AG04449 (cell line): ENCODE data around the gene MIF4GD.

ENCODE experiments used
- CTCF ChIA-PET: fragments of 350-600 bp; formaldehyde crosslinking; extraction: SDS; loops from one replicate; lab custom pipeline; 2021; ENCODE audit warnings: antibody characterized with exemption; lab: Yijun Ruan, JAX
- POLR2A ChIA-PET: fragments of 400-600, 350-600 bp; formaldehyde crosslinking; extraction: SDS; loops from one replicate; lab custom pipeline; 2020; ENCODE audit warnings: antibody characterized with exemption, inconsistent platforms; lab: Yijun Ruan, JAX
- DNase-seq: peaks from one replicate; pipeline ENCODE4 v3.0.0-alpha.2; 2010; ENCODE audit warnings: low read depth, low spot score
- H3K4me3 ChIP-seq: 2 replicates; pipeline ENCODE4 v1.5.1; 2011; ENCODE audit warnings: low read depth, mild to moderate bottlenecking, control low read depth, low read length
- TF ChIP-seq, protein P1 (sequence below): IDR thresholded peaks from one replicate; pipeline ENCODE4 v1.5.1; 2011; ENCODE audit warnings: mild to moderate bottlenecking, moderate library complexity, low read length, control low read depth, inconsistent platforms; ENCODE audit not compliant: insufficient read depth; ENCODE audit errors: missing control alignments

The MIF4GD gene

DNA sequence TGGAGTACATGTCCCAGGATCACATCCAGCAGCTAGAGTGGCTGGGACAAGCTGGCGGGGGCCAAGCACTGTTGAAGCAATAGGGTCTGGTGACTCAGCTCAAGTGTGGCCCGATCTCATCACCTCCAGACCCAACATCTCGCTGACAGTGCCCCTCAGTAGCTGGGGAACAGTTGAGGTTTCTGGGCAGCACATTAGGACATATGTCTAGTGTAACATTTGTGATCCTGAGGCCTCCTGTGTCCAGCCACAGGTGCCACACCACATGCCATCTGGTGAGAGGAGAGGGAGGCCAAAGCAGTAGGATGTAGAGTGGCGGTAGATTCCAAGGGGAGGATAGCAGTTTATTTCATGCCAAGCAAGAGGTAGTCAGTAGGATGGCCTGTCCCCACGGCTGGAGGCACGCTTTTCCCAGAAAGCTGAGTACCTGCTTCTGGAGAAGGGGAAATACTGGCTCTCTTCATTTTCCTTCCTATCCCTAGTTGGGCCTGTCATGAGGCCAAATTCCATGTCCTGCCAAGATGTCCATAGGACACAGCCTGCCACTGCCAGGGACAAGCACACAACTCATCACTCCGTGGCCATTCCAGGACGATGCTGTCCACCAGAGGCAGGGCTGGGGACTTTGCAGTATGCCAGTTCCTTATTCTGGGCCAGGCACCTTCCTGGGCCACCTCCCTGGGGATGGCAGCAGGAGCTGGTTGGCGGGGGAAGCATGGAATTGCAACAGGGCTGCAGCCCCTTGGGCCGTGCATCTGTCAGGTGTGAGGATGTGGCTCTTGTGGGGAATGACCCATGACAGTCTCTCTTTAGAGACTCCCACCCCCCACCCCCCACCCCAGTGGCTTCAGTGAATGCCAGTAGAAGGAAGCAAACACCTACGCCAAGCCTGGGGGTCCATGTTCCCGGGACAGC is 33.7 kb downstream of the MIF4GD start:
- CTCF ChIA-PET: interaction anchor here (0.8 to 6.0 kb wide), 19 partner anchors 8 to 276 kb away, joined by 3 to 73 read pairs (median 5); partner anchors contain the start of genes MIF4GD and NUP85
- DNase-seq: no peak
- POLR2A ChIA-PET: interaction anchor here (0.6 kb wide), 1 partner anchor 157 kb away, joined by 3 read pairs; no protein-coding TSS in a partner anchor
- no peak overlapping the region for H3K4me3 ChIP-seq
- TF ChIP-seq, protein P1, sequence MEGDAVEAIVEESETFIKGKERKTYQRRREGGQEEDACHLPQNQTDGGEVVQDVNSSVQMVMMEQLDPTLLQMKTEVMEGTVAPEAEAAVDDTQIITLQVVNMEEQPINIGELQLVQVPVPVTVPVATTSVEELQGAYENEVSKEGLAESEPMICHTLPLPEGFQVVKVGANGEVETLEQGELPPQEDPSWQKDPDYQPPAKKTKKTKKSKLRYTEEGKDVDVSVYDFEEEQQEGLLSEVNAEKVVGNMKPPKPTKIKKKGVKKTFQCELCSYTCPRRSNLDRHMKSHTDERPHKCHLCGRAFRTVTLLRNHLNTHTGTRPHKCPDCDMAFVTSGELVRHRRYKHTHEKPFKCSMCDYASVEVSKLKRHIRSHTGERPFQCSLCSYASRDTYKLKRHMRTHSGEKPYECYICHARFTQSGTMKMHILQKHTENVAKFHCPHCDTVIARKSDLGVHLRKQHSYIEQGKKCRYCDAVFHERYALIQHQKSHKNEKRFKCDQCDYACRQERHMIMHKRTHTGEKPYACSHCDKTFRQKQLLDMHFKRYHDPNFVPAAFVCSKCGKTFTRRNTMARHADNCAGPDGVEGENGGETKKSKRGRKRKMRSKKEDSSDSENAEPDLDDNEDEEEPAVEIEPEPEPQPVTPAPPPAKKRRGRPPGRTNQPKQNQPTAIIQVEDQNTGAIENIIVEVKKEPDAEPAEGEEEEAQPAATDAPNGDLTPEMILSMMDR: no peak

DNA sequence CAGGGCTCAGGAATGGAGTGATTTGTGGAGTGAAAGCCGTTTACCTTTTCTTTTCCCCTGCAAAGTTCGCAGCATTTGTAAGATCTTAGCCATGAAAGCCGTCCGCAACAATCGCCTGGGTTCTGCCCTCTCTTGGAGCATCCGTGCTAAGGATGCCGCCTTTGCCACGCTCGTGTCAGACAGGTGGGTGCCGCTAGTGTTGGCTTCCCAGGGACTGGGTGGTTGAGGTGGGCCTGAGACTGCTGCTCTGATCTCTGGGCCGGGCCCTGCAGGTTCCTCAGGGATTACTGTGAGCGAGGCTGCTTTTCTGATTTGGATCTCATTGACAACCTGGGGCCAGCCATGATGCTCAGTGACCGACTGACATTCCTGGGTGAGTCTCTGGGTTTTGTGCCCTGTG is 38.2 kb downstream of the MIF4GD start:
- no peak overlapping the region for H3K4me3 ChIP-seq
- CTCF ChIA-PET: interaction anchor here (1.0 to 4.9 kb wide), 3 partner anchors 7 to 119 kb away, joined by 3 to 47 read pairs (median 20); no protein-coding TSS in a partner anchor
- POLR2A ChIA-PET: no interaction called here
- TF ChIP-seq, protein P1: no peak
- DNase-seq: no peak

DNA sequence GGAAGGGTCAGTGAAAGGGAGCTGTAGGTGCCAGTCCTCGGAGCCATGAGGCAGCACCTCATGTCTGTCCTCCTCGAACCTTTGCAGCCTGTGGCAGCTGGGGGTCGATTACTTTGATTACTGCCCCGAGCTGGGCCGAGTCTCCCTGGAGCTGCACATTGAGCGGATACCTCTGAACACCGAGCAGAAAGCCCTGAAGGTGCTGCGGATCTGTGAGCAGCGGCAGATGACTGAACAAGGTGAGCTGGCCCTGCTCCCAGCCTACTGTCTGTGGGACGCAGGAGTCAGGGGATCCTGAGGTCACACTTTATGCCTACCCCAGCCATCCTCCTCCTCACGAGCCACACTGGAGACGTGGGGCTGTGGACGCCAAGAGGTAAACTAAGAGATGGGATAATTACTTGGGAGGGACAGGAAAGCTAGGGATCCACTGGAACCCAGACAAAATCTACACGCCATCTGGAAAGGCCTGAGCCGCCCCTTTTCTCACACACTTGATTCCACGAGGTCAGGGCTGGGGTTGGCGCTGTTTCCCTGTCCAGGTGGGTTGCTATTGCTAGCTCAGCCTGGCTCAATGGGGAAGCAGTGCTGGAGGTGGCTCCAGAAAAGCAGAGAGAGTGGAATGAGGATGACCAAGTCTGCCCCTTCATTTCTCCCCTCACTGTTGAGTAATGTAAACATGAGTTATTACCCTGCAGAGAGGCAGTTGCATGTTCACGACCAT is 39.1 kb downstream of the MIF4GD start:
- H3K4me3 ChIP-seq: no peak overlapping the region
- TF ChIP-seq, protein P1: no peak
- CTCF ChIA-PET: interaction anchor here (1.0 to 4.9 kb wide), 5 partner anchors 8 to 118 kb away, joined by 3 to 47 read pairs (median 14); no protein-coding TSS in a partner anchor
- POLR2A ChIA-PET: interaction anchor here (0.6 kb wide), 1 partner anchor 30 kb away, joined by 3 read pairs; no protein-coding TSS in a partner anchor
- no peak for DNase-seq

DNA sequence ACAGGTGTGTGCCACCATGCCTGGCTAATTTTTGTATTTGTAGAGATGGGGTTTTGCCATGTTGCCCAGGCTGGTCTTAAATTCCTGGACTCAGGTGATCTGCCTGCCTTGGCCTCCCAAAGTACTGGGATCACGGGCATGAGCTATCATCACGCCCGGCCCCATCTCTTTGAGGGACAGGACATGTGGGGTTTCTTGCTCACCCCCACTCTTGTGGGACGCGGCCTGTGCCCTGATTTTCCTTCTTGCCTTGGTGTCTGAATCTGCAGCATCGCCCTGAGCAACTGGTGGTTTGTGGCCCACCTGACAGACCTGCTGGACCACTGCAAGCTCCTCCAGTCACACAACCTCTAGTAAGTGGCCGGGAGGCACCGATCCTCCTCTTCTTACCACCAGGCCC is 40.0 kb downstream of the MIF4GD start:
- no peak overlapping the region for H3K4me3 ChIP-seq
- TF ChIP-seq, protein P1: no peak
- ChIA-PET POLR2A (interaction anchor here (0.6 kb wide), 1 partner anchor 14 kb away, joined by 3 read pairs; no protein-coding TSS in a partner anchor), CTCF (interaction anchor here (1.1 to 4.9 kb wide), 5 partner anchors 9 to 117 kb away, joined by 3 to 47 read pairs (median 14); partner anchors contain the start of gene NUP85)
- no peak for DNase-seq

DNA sequence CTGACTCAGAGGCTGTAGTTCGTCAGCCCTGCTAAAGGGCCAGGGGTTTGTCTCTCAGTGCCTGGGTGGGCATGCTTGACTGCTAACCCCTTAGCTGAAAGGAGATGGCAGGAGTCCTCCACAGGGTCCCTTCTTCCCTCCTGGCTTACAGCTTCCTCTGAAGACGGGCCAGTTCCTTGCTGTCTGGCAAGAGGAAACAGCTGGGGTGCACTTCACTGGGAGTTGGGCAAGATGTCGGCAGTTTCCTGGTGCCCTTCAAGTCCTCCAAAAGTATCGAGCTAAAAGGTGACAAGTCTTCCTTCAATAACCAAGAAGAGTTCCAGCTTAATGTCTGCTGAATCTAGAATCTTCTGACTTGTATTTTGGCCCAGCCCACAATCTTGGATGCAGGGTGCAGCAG is 42.2 kb downstream of the MIF4GD start:
- ChIA-PET POLR2A (interaction anchor here (1.1 kb wide), 1 partner anchor 10 kb away, joined by 3 read pairs; no protein-coding TSS in a partner anchor), CTCF (interaction anchor here (1.1 to 4.9 kb wide), 4 partner anchors 9 to 184 kb away, joined by 5 to 47 read pairs (median 13); no protein-coding TSS in a partner anchor)
- DNase-seq: no peak
- TF ChIP-seq, protein P1: no peak
- H3K4me3 ChIP-seq: no peak overlapping the region
